Activated CD4-positive, alpha-beta T cell treated with anti-CD3 and anti-CD28 coated beads, Interleukin-10, Interleukin-2, amounts not matched to agents 100 ng/mL and 50 ng/mL, durations not matched to agents 16 hours and 8 hours (primary cell): ENCODE measurements around the gene BLTP1.
A peak's percentile ranks its signal among the peaks of the same experiment; 100 is the strongest.

Experiments
- DNase-seq: peaks from one replicate; pipeline ENCODE4 v3.0.0-alpha.2; 2020

BLTP1 gene

DNA sequence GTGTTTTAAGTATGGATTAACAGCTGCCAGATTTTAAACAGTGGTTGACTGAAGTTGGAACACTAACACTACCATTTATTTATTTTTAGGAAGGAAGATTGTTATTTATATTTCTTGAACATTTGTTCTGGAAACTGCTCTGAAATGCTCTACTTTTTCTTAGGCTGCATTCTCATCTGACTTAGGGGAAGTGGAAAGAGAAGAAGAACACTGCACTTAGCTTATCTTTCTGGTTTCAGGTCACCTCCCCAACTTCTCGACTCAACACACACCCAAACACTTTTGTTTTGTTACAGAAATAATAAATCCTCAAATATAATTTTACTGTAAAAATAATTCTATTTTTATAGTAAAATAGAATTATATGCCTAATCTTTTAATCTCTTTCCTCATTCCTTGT, 18.6 kb downstream of the BLTP1 start:
- DNase-seq: no peak

DNA sequence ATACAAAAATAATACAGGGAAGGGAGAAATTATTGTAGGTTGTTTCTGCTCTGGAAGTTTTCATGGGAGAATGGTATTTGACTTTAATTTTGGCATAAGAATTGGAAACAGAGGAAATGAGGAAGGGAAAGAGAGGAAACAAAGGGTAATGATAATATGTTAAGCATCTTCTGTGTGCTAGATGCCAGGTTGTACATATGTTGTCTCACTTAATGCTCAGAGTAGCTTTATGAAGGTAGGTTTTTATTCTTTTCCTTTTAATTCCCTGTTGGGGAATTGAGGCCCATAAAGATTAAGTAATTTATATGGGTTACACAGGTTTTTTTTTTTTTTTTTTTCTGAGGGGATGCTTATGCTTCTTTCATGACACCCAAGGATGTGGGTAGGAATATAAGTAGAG, 19.2 kb downstream of the BLTP1 start:
- no peak for DNase-seq

- DNase-seq: no peak
These were observed 20.1 kb downstream of the BLTP1 start for GRCh38 chr4:122172266-122172665.

DNA sequence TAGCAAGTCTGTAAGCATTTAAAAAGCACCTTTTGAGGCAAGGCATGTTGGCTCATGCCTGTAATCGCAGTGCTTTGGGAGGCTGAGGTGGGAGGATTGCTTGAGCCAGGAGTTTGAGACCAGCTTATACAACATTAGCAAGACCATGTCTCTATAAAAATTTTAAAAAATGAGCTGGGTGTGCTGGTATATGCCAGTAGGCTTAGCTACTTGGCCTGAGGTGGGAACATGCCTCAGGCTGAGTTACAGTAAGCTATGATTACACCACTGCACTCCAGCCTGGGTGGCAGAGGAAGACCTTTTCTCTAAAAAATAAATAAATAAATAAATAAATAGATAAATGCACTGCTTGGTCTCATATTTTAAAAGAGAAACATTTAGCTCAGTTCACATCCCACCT, 26.8 kb downstream of the BLTP1 start:
- no peak for DNase-seq

DNA sequence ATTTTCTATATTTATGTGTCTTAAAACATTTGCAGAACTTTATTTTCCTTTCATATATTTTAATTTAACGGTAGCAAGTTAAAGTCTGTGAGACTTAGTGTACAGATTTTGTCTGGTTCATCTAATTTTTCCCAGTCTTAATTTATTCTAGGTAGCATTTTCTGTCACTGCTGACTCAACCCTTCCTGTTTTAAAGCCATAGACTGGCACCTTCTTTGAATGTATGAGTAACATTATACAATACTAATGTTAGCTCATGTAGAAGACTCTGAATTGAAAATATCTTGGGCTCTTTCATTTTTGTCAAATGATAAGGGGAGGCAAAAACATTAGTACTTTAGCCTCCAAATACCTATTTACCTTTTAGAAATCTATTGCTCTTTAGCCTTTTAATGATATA, 43.6 kb downstream of the BLTP1 start:
- peak; percentile 47 for DNase-seq
